Activated CD8-positive, alpha-beta memory T cell treated with anti-CD3 and anti-CD28 coated beads for 4 hours (primary cell): ENCODE results near the gene ATP6V1F.

Source experiments
- DNase-seq, 2 donors: peaks; one replicate each; pipeline ENCODE4 v3.0.0-alpha.2; 2020; ENCODE audit warnings: low read depth in 2 of 2

ATP6V1F gene

DNA sequence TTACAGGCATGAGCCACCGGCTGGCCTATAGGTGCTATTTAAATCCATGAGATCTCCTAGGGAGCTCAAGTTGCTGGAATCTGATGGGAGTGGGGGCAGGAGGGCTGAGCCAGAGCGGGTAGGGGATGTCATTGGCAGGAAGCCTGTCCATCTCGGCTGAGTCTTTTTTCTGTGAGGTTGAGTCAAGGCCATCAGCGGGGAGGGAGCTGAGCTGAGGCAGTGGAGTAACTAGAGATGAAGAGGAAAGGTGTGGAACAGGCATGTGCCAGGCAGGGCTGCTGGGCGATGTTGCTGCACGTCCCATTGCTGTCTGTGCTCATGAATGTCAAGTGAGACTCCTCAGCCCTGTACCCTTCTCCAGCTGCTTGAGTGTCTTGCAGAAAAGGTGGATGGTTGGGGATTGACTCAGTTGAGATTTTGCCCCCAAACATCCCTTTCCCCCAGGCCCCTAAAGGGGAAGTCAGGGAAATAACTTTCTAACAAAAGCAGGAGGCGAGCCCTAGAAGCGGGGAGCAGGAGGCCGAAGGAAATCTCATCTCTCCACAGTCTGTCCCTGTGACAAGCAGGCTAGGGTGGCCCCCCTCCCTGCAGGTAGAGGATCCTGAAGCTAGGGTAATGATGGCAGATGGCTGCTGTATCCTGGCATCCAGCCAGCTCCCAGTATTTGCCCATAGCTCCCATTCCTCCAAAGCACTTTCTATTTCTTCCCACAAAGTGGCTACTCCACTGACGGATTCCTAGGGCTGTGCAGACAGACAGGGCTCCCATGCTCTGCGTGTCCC, 5.4 kb downstream of the ATP6V1F start:
- no peak for DNase-seq

DNA sequence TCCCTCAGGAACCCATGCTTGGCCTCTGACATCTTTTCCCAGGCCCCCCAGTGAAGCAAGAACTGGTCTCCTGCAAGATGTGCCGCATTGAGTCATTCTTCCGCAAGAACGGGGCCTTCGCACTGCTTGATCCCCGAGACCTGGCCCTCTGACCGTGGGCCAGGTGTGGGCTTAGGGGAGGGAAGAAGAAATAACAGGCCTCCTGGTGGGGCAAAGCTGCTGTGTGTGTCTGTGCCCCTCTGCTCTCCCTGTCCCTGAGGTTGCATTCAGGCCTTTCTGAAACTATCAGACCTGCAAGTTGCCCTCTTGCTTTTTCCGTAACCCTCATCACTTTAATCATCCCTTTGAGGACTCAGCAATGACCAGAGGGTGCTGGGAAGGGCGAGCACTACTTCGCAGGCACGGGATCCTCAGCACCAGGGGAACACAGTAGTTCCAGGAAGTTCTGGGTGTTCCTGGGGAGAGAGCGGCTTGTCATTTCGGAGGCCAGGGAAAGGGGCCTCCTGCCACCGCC, 6.0 kb downstream of the ATP6V1F start:
- DNase-seq = no peak

GRCh38 chr7:128869138-128869943, 6.7 kb downstream of the ATP6V1F start:
- no peak for DNase-seq

GRCh38 chr7:128869944-128870285, 7.3 kb downstream of the ATP6V1F start:
- DNase-seq = no peak

GRCh38 chr7:128871050-128871449, 8.4 kb downstream of the ATP6V1F start:
- DNase-seq = no peak

DNA sequence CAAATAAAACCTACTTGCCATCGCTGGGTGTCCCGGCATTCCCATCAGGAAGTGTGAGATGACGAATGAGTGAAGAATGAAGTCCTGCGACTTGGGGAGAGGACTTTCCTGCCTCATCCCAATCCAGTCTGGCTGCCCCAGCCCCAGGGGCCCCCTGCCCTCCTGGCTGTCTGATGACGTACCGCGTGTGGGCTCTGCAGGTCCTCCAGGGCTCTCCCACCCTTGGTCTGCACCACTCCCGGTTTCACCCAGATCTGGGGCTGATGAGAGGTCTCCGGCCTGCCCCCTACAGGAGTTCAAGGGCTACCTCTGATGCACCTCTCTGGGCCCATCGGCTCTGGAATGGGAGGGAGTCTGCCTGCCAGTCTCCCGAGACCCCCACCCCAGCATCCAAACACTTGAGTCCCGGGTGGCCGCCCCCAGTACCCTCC, 9.8 kb downstream of the ATP6V1F start:
- DNase-seq = no peak

- no peak for DNase-seq
These were observed 10.6 kb downstream of the ATP6V1F start for GRCh38 chr7:128873234-128873633.

GRCh38 chr7:128874140-128875031, 11.7 kb downstream of the ATP6V1F start:
- DNase-seq = no peak

- DNase-seq = no peak
These were observed 12.9 kb downstream of the ATP6V1F start for GRCh38 chr7:128875523-128875948.

DNA sequence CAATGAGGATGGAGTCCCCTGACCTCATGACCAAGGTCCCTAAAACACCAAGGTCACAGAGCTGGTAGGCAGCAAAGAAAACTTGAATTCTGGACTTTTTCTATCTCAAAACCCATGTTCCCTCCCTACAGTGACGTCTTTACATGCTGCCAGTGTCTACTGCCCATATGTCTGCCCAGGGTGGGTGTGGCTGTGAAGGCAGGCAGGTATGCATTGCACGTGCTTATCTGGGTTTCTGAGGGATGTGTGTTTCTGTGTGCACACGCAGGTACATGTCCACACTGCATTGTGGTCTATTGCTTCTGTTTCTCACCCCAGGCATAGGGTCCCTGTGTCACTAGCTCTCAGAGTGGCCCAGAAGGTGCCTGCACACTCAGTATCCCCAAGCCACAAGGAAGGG, 13.5 kb downstream of the ATP6V1F start:
- no peak for DNase-seq

DNA sequence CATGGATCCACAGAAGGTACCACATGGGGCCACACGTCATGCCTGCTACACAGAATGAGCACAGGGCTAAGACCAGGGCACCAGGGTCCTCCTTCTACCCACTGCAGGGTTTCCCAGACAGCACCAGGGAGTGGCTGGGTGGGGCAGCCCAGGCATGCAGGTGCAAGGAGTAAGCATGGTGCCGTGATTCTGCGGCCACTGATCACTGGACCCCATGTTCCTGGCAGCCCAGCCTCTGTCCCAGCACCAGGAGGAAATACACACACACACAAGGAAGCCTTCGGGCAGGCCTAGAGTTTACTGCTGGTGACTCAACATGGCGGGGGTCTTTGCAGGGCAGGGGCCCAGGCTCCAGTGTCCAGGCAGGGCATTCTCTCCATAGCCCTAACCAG, 13.9 kb downstream of the ATP6V1F start:
- no peak for DNase-seq

DNA sequence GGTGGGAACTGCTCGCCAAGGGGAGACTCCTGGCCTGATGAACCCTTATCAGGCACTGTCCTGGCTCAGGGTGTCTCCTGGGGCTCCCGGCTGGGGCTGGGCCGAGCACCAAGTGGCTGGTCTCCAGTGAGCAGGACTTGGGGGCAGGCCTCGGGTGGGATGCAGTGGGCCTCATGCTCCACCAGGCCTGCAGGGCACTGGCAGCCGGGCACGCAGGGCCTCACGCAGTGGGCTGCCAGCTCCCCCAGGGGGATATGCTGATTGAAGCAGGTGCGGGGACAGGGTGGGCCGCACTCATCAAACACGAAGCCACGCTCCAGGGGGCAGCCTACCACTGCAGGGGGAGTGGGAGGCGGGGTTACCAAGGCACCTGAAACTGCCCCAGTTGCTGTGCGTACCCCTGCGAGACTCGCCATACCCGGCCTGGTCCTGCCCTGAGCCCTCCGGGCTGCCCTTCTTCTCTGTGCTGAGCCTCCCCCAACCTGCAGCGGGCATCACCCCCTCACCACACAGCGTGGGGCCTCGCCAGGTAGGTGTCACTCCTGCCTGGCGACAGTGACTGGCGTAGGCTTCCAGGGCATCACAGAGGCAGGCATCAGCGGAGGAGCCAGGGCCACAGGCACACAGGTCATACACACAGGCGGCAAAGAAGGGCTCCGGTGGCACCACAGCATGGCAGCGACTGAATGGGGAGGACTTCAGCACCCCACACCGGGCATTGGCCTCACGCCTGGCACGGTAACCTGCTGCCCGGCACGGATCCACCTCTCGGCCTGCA, 14.5 kb downstream of the ATP6V1F start:
- DNase-seq = no peak

GRCh38 chr7:128877756-128878120, 15.1 kb downstream of the ATP6V1F start:
- DNase-seq = no peak

- no peak for DNase-seq
These were observed 15.8 kb downstream of the ATP6V1F start for GRCh38 chr7:128878226-128879105.

DNA sequence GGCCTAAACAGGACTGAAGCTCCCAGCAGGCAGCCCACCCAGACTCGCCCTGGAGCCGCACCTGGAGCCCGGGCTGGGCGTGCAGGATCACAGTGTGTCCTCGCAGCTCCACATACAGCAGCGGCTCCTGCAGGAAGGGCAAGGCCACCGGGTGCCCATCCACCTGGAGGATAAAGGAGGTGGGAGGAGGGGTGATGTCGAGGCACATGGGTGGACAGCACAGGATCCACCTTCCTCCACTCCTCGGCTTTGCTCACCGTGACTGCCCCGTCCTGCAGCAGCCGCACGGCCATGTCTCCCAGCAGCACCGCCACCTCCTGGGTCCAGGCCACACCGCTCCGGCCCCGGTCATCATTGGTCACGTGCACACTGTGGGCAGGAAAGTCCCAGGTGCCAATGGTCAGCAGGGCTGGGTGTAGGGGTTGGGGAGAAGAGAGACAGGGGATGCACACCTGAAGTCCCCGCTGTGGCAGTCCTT, 16.8 kb downstream of the ATP6V1F start:
- DNase-seq = no peak

DNA sequence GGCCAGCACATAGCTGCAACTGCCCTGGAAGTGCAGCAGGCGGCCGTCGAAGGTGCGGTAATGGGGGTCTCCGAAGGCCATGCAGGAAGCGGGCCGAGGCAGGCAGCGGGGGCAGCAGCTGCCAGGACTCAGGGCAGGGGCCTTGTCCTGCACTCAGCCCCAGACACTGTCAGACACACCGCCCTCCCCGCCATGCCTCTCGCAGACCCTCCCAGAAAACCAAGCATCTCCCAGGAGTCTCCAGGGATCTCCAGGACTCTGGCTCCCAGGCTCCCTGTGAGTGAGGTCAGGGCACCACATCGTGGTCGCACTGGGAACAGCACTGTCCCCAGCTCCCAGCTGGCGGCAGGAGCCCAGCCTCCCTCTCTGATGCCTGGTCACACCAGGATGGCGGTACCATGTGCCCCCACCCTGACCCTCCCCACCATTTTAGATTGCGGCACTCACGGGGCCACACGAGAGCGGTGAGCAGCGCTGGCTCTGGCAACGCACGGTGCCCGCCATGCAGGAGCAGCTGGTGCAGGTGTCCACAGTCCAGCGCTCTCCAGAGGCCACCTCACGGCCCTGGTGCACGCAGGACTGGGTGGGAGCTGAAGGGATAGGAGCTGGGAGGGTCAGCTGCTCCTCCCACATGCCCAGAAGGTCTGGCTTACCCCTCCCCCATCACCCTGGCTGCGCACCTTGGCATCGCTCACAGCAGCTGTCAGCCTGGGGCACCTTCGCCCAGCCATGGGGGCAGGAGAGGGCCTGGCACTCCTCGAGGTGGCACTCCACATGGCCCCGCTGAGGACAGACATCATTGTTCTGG, 17.5 kb downstream of the ATP6V1F start:
- DNase-seq = no peak

GRCh38 chr7:128880791-128881457, 18.3 kb downstream of the ATP6V1F start:
- no peak for DNase-seq

DNA sequence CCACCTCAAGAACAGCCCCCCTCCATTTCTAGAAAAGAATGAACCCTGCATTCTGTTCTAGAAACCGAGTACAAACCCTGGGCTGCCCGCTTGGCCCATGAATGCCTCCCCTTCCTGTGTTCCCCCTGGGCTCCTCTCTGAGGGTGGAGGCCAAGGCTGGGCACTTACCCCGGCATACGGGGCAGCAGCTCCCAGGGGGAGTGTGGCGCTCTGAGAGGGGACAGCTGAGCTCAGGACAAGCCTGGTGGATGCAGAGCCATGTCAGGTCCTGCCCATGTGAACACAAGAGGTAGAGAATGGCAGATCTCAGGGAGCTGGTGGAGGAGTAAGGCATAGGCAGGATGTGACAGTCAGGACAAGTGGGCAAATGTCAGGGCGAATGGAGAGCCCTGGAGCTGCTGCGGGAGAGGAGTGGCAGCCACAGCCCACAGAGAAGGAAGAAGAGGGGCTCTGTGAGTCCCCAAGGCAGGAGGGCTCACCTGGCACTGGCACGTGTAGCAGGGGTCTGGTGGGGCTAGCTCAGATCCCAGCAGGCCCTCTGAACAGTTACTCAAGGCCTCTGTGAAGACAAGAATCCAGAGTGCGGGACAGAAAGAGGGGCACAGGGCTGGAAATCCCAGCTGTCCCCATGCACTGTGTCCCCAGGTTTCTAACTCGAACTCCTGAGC, 18.9 kb downstream of the ATP6V1F start:
- no peak for DNase-seq
